Endothelial cell of umbilical vein (primary cell): Measurements from ENCODE around the gene FAM227B.
A peak's percentile ranks its signal among the peaks of the same experiment; 100 is the strongest.

Experiments used
- CTCF ChIP-seq, 2 donors: IDR thresholded peaks; 1 replicate in 1 of 2; 2 replicates in 1 of 2; pipeline ENCODE4 v1.5.1; 2011; ENCODE audit warnings: low read length in 2 of 2, mild to moderate bottlenecking in 2 of 2, moderate library complexity in 2 of 2, control low read depth in 1 of 2, inconsistent platforms in 1 of 2, low read depth in 1 of 2; ENCODE audit not compliant: insufficient read depth in 1 of 2; ENCODE audit errors: extremely low read depth in 1 of 2
- EZH2 ChIP-seq: IDR thresholded peaks from 2 replicates; pipeline ENCODE4 v1.6.1; 2012; ENCODE audit warnings: borderline replicate concordance, low read depth, mild to moderate bottlenecking, moderate library complexity, low read length, inconsistent platforms; ENCODE audit not compliant: severe bottlenecking
- FOS ChIP-seq: IDR thresholded peaks from 2 replicates; pipeline ENCODE4 v1.6.1; 2011; ENCODE audit warnings: mild to moderate bottlenecking, low read length, moderate library complexity, borderline replicate concordance; ENCODE audit not compliant: insufficient read depth
- GATA2 ChIP-seq: IDR thresholded peaks from 2 replicates; pipeline ENCODE4 v1.7.0; 2011; ENCODE audit warnings: low read depth, mild to moderate bottlenecking, moderate library complexity, mixed read lengths, low read length; ENCODE audit not compliant: insufficient read length, insufficient read depth
- MAX ChIP-seq: IDR thresholded peaks from 2 replicates; pipeline ENCODE4 v1.6.1; 2011; ENCODE audit not compliant: insufficient read depth, insufficient read length
- MYC ChIP-seq: IDR thresholded peaks from one replicate; pipeline ENCODE4 v1.6.1; 2011; ENCODE audit warnings: mild to moderate bottlenecking, low read depth, low read length
- POLR2A ChIP-seq: IDR thresholded peaks from 2 replicates; pipeline ENCODE4 v1.6.1; 2012; ENCODE audit warnings: low read depth, mild to moderate bottlenecking, control low read depth, low read length
- POLR2AphosphoS5 ChIP-seq: IDR thresholded peaks from 2 replicates; pipeline ENCODE4 v1.6.1; 2012; ENCODE audit warnings: low read depth, mild to moderate bottlenecking, control low read depth, low read length, moderate library complexity; ENCODE audit not compliant: insufficient read depth

GRCh38 chr15:49286649-49287404 lies 333.8 kb downstream of the FAM227B start:
- TF ChIP-seq MAX: no peak
- TF ChIP-seq CTCF (IDR thresholded peaks at IDR 0.05; ENCODE audit: extremely low read depth in 1 of 2, insufficient read depth in 1 of 2, low read depth in 1 of 2, low read length in 2 of 2): no peak
- no peak for TF ChIP-seq POLR2A
- TF ChIP-seq POLR2AphosphoS5: no peak
- no peak for TF ChIP-seq EZH2
- TF ChIP-seq MYC: no peak
- no peak for TF ChIP-seq FOS
- peak; percentile 12 for TF ChIP-seq GATA2
